Calu3 (cell line): Measurements from ENCODE around the gene TSPAN4. TPM values are rescaled to one million over a fixed set of nuclear protein-coding genes. Genes with fewer than 3 reads are reported as not detected.
A peak's percentile ranks its signal among the peaks of the same experiment; 100 is the strongest.

Experiments
- BruUV-seq: library from RNA; stranded (reverse); fragments of 400-500 nt; replicated peaks from 2 replicates; lab custom pipeline; 2021; lab: Mats Ljungman, UMichigan
- CTCF ChIA-PET: fragments of 300-600 bp; sonication (Branson Sonifier 250); formaldehyde crosslinking; loops from one replicate; lab custom pipeline; 2022; ENCODE audit warnings: antibody characterized with exemption; lab: Charles Lee
- DNase-seq: peaks from one replicate; pipeline ENCODE4 v3.0.0; 2022
- H3K27ac Mint-ChIP-seq: one replicate; pipeline ENCODE4 v1.8.0; 2022; ENCODE audit warnings: mixed read lengths; ENCODE audit not compliant: unreplicated experiment
- H3K27me3 Mint-ChIP-seq: one replicate; pipeline ENCODE4 v1.8.0; 2022; ENCODE audit warnings: mixed read lengths; ENCODE audit not compliant: unreplicated experiment
- H3K36me3 Mint-ChIP-seq: one replicate; pipeline ENCODE4 v1.8.0; 2022; ENCODE audit warnings: mild to moderate bottlenecking, moderate library complexity, mixed read lengths; ENCODE audit not compliant: insufficient read depth, unreplicated experiment
- H3K4me1 Mint-ChIP-seq: one replicate; pipeline ENCODE4 v1.8.0; 2022; ENCODE audit warnings: mild to moderate bottlenecking, low read depth, mixed read lengths; ENCODE audit not compliant: unreplicated experiment
- H3K4me3 Mint-ChIP-seq: one replicate; pipeline ENCODE4 v1.8.0; 2022; ENCODE audit warnings: mild to moderate bottlenecking, low read depth, moderate library complexity, mixed read lengths; ENCODE audit not compliant: unreplicated experiment
- H3K9me3 Mint-ChIP-seq: one replicate; pipeline ENCODE4 v1.8.0; 2022; ENCODE audit warnings: low read depth, mixed read lengths; ENCODE audit not compliant: unreplicated experiment
- intact Hi-C: fragments of 100-400 bp; cut with micrococcal nuclease; formaldehyde crosslinking; loops from one replicate; pipeline ENCODE4 v1.10.0; 2022; ENCODE audit not compliant: unreplicated experiment
- total RNA-seq: library from RNA; stranded (reverse); gene quantifications from 2 replicates; pipeline ENCODE4 v1.2.3, GENCODE V29; 2022
- TF ChIP-seq, protein P1 (sequence below): fragments of 200-600 bp; IDR thresholded peaks from one replicate; pipeline ENCODE4 v1.8.0; 2022; ENCODE audit warnings: antibody characterized with exemption; ENCODE audit not compliant: unreplicated experiment

Gene TSPAN4
- total RNA-seq, 1 experiment from 2014 or later = 36.3 TPM

DNA sequence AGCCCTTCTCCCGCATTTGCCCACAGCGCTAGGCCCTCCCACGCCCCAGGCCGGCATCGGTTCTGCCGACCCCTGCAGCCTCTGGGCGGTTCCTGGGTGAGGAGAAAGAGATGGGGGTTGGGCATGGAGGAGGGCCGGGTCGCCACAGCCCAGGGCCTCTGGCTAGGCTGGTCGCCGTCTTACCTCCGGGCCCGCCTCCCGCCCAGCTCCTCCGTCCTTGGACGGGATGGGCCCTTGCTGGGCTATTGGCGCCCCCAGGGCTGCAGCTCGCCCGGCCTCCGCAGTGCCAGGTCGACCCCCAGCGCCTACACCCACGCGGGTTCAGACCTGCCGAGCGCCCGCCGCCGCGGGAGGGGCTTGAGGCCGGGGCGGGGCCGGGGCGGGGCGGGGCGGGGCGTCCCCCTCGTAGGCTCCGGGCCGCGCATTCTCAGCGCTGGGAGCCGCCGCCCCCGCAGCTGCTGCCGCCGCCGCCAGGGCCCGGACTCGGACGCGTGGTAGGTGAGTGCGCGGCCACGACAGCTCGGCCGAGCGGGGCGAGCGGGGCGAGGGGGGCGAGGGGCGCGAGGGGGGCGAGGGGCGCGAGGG lies 10.0 kb upstream of the TSPAN4 start, which contains the start of gene CD151:
Gene CD151 (plus strand): TSS at position 424 of the 585 bp plus-strand sequence. CDS start 3,118 bp downstream, outside the sequence.
- no peaks in the 10 kb centered on the region for H3K27me3 Mint-ChIP-seq
- peak within 1 kb of the TSS; percentile 78 for H3K4me3 Mint-ChIP-seq
- H3K36me3 Mint-ChIP-seq = peaks cover 95% of the 10 kb centered on the region
- CTCF ChIA-PET = interaction anchor here (0.5 kb wide), 1 partner anchor 278 kb away, joined by 4 read pairs; no protein-coding TSS in a partner anchor
- DNase-seq = peak; percentile 59
- peak within 1 kb of the TSS; percentile 71 for H3K27ac Mint-ChIP-seq
- peaks cover 32% of the 10 kb centered on the region for H3K4me1 Mint-ChIP-seq
- TF ChIP-seq, protein P1, sequence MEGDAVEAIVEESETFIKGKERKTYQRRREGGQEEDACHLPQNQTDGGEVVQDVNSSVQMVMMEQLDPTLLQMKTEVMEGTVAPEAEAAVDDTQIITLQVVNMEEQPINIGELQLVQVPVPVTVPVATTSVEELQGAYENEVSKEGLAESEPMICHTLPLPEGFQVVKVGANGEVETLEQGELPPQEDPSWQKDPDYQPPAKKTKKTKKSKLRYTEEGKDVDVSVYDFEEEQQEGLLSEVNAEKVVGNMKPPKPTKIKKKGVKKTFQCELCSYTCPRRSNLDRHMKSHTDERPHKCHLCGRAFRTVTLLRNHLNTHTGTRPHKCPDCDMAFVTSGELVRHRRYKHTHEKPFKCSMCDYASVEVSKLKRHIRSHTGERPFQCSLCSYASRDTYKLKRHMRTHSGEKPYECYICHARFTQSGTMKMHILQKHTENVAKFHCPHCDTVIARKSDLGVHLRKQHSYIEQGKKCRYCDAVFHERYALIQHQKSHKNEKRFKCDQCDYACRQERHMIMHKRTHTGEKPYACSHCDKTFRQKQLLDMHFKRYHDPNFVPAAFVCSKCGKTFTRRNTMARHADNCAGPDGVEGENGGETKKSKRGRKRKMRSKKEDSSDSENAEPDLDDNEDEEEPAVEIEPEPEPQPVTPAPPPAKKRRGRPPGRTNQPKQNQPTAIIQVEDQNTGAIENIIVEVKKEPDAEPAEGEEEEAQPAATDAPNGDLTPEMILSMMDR = no peak
- intact Hi-C loops = no loop called here
- no peaks in the 10 kb centered on the region for H3K9me3 Mint-ChIP-seq
- no TSS peak for BruUV-seq

DNA sequence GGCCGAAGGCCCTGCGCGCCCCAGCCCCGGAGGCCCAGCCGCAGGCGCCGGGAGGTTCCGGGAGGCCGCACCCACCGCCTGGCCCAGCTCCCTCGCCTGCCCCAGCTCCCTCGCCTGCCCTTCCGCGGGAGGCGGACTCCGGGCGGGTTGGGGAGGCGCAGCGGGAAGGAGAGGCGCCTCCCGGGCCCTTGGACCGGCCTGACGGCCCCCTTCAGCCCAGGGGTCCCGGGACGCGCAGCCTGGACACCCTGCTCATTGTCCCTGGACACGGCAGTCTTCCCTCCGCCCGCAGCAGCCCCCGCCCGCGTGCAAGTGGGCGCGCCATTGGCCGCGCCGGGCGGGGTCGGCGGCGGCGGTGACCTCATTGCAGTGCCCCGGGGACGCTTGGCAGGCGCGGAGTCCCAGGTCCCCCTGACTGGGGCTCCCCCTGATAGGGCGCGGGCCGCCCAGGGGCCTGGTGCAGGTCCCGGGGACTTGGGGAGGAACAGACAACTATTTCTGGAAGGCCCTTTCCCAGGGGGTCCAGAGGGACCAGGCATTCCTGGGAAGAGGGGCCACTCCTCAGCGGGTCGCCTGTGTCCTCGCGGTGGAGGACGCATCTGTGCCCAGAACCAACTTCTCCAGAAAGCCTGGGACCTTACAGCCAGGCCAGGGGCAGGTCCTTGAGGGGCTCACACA lies 9.4 kb upstream of the TSPAN4 start:
- Mint-ChIP-seq H3K36me3 (peaks cover 95% of the 10 kb centered on the region), H3K9me3 (no peaks in the 10 kb centered on the region), H3K27ac (peak overlapping the region; percentile 71), H3K27me3 (no peaks in the 10 kb centered on the region), H3K4me3 (peak overlapping the region; percentile 78), H3K4me1 (peaks cover 26% of the 10 kb centered on the region)
- intact Hi-C loops = no loop called here
- no TSS peak for BruUV-seq
- CTCF ChIA-PET = interaction anchor here (2.0 kb wide), 1 partner anchor 10 kb away, joined by 8 read pairs; the partner anchor contains the start of genes POLR2L and TSPAN4
- peak; percentile 55 for DNase-seq
- TF ChIP-seq, protein P1 = no peak

DNA sequence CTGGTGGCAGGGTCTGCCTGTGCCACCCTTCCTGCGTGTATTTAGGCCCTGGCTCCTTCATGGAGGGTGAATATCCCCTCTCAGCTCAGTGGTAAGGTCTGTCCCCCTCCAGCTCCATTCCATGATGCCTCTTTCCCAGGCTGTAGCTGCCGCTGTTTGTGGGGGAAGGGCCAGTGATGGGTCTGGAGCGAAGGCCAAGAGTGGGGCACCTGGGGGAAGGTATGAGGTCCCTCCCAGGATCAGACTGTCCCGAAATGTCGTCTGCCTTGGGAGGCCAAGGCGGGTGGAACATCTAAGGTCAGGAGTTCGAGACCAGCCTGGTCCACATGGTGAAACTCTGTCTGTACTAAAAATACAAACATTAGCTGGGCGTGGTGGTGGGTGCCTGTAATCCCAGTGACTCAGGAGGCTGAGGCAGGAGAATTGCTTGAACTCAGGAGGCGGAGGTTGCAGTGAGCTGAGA lies 8.8 kb upstream of the TSPAN4 start:
- H3K27ac Mint-ChIP-seq = peak overlapping the region; percentile 71
- H3K27me3 Mint-ChIP-seq = no peaks in the 10 kb centered on the region
- H3K36me3 Mint-ChIP-seq = peaks cover 95% of the 10 kb centered on the region
- intact Hi-C loops = no loop called here
- TF ChIP-seq, protein P1 = no peak
- BruUV-seq = no TSS peak
- DNase-seq = no peak
- CTCF ChIA-PET = interaction anchor here (1.4 to 2.0 kb wide), 2 partner anchors 10 to 14 kb away, joined by 8 to 9 read pairs; partner anchors contain the start of genes POLR2L and TSPAN4
- H3K4me3 Mint-ChIP-seq = peak overlapping the region; percentile 78
- peaks cover 22% of the 10 kb centered on the region for H3K4me1 Mint-ChIP-seq
- H3K9me3 Mint-ChIP-seq = no peaks in the 10 kb centered on the region

DNA sequence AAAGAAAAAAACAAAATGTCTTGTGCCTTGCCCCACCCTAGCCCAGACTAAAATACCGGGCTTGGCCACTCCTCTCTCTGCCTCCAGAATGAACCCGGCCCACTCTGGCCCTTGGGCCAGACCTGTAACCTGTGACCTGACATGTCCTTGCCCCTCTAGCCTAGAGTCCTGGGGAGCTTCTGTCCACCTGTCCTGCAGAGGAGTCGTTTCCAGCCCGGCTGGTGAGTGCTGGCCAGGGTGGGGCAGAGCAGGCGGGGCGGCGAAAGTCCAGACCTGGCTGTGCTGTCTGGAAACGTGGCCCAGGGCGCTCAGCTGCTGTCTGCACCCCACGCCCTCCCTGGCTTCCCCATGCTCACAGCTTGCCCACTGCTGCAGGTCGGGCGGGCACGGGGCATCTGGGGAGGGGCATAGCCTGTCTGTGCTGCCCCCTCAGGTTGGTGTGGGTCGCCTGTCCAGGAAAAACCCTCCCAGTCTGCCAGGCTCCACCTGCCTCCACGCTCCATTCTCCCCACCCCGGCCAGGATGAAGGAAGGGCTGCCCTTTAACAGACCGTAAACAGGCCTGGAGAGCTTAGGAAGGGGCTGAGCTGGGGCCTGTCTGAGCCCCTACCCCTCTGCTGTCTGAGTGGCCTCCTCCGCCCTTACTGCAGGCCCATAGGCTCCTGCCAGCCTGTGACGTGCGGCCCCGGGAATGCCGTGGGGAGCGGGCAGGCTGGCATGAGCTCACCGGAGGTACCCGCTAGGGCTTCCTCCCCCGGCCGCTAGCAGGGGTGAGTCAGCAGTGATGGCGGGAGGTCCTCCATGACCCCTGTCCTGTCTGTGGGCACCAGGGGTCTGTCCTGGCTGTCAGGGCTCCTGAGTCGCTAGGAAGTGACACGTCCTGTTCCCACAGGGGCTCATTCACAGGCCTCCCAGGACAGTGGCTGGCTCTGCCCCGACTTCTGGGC lies 8.0 kb upstream of the TSPAN4 start:
- Mint-ChIP-seq H3K4me1 (peaks cover 15% of the 10 kb centered on the region), H3K36me3 (peaks cover 94% of the 10 kb centered on the region), H3K9me3 (no peaks in the 10 kb centered on the region), H3K4me3 (peak overlapping the region; percentile 78), H3K27ac (peak overlapping the region; percentile 71), H3K27me3 (no peaks in the 10 kb centered on the region)
- TF ChIP-seq, protein P1 = no peak
- DNase-seq = peak; percentile 96
- intact Hi-C loops = no loop called here
- TSS peak; percentile 85 for BruUV-seq
- CTCF ChIA-PET = interaction anchor here (1.0 to 2.0 kb wide), 5 partner anchors 9 to 63 kb away, joined by 4 to 9 read pairs (median 7); partner anchors contain the start of genes PIDD1, POLR2L and TSPAN4
